ENCODE data around the gene TMEM120B.

- TF ChIP-seq CTCF (conservative IDR thresholded peaks at IDR 0.05) (no peak), ZFX (IDR thresholded peaks at IDR 0.05) (no peak)
These were observed 77.5 kb downstream of the TMEM120B start for GRCh38 chr12:121789800-121790728.
